ENCODE data around the gene TTPAL. TPM values are rescaled to one million over a fixed set of nuclear protein-coding genes. Genes with fewer than 3 reads are reported as not detected.

The TTPAL gene
- total and polyA plus RNA-seq, 9 of the 15 experiments (the other 6 are each of a cell fraction or from before 2014, with no cell fraction given): 1.1 to 7.0 (median 2.6) TPM

GRCh38 chr20:44540834-44541233 is 65.2 kb downstream of the TTPAL start:
- Histone ChIP-seq H3K9ac (ENCODE audit: insufficient read depth in 1 of 2, low read depth in 2 of 2, low read length in 2 of 2) (no peak overlapping the region), H3K4me2 (ENCODE audit: insufficient read depth, low read length) (no peak overlapping the region), H3K36me3 (ENCODE audit: control insufficient read depth, insufficient read depth, low read length) (no peaks in the 10 kb centered on the region), H3K9me1 (ENCODE audit: control insufficient read depth, insufficient read depth, low read length) (no peaks in the 10 kb centered on the region), H3K27me3 (ENCODE audit: control insufficient read depth in 2 of 2, insufficient read depth in 2 of 2, low read length in 2 of 2) (no peaks in the 10 kb centered on the region), H3K27ac (ENCODE audit: extremely low read depth, low read depth, low read length) (no peak overlapping the region), H2AFZ (ENCODE audit: low read depth, low read length) (0 out of 2 replicates have a peak overlapping the region, but pooled peaks have one; percentile 42), H3K4me1 (replicated peaks in 1 of 2; ENCODE audit: control insufficient read depth in 2 of 2, insufficient read depth in 2 of 2, low read length in 2 of 2) (peaks cover 3 to 14% of the 10 kb centered on the region in 2 experiments; a peak in 3 of 5 replicates), H4K20me1 (replicated peaks; ENCODE audit: control insufficient read depth, insufficient read depth, low read length) (no peaks in the 10 kb centered on the region), H3K9me3 (replicated peaks; ENCODE audit: control insufficient read depth, insufficient read depth, low read depth, low read length) (no peaks in the 10 kb centered on the region), H3K4me3 (no peak overlapping the region), H3K79me2 (ENCODE audit: control insufficient read depth, insufficient read depth, low read length) (no peaks in the 10 kb centered on the region)
- 62% methylated on average over 6 of the region's 6 CpGs for WGBS (ENCODE audit: insufficient coverage, low coverage, missing lambda C conversion rate)
- no peak for ATAC-seq
- FAIRE-seq: no peak
- DNase-seq (ENCODE audit: extremely low read depth in 1 of 4, low spot score in 3 of 4): no peak
- intact Hi-C loops (cut with micrococcal nuclease): no loop called here
- TF ChIP-seq ZBTB17 (CRISPR knock-in tag; IDR thresholded peaks at IDR 0.05) (no peak), EGR1 (conservative IDR thresholded peaks at IDR 0.05) (peak; percentile 85), MITF (IDR thresholded peaks at IDR 0.05) (no peak), C11orf30 (IDR thresholded peaks at IDR 0.05; ENCODE audit: low read depth) (peak; percentile 22; the same call in 1 of the 2 replicates)
- ChIA-PET CTCF (ENCODE audit: low intra/inter-chr PET ratio) (no interaction called here), POLR2A (no interaction called here)
- no TSS peak for BruUV-seq (replicated peaks)
- in situ Hi-C loops (cut with MboI): no loop called here

- H3K27me3 ChIP-seq (ENCODE audit: control insufficient read depth in 2 of 2, insufficient read depth in 2 of 2, low read length in 2 of 2): no peaks in the 10 kb centered on the region
- H3K4me2 ChIP-seq (ENCODE audit: insufficient read depth, low read length): no peak overlapping the region
- H3K36me3 ChIP-seq (ENCODE audit: control insufficient read depth, insufficient read depth, low read length): no peaks in the 10 kb centered on the region
- CTCF ChIA-PET (ENCODE audit: low intra/inter-chr PET ratio): no interaction called here
- POLR2A ChIA-PET: interaction anchor here (1.1 kb wide), 1 partner anchor 12 kb away, joined by 3 read pairs; no protein-coding TSS in a partner anchor
- BruUV-seq (replicated peaks): no TSS peak
- no peaks in the 10 kb centered on the region for H4K20me1 ChIP-seq (replicated peaks; ENCODE audit: control insufficient read depth, insufficient read depth, low read length)
- peak overlapping the region; percentile 47; the same call in 1 of the 2 replicates for H2AFZ ChIP-seq (ENCODE audit: low read depth, low read length)
- WGBS (ENCODE audit: insufficient coverage, low coverage, missing lambda C conversion rate): 45% methylated on average over 4 of the region's 4 CpGs
- FAIRE-seq (no peak), DNase-seq (ENCODE audit: extremely low read depth in 1 of 4, low spot score in 3 of 4) (no peak), ATAC-seq (no peak)
- no peaks in the 10 kb centered on the region for H3K79me2 ChIP-seq (ENCODE audit: control insufficient read depth, insufficient read depth, low read length)
- in situ Hi-C loops (cut with MboI) (no loop called here), intact Hi-C loops (cut with micrococcal nuclease) (no loop called here)
- H3K9ac ChIP-seq (ENCODE audit: insufficient read depth in 1 of 2, low read depth in 2 of 2, low read length in 2 of 2): no peak overlapping the region
- no peak overlapping the region for H3K27ac ChIP-seq (ENCODE audit: extremely low read depth, low read depth, low read length)
- no peaks in the 10 kb centered on the region for H3K9me1 ChIP-seq (ENCODE audit: control insufficient read depth, insufficient read depth, low read length)
- no peak overlapping the region for H3K4me3 ChIP-seq
- TF ChIP-seq ADNP (tag; IDR thresholded peaks at IDR 0.05) (peak; percentile 25; the same call in 1 of the 2 replicates), SOX6 (IDR thresholded peaks at IDR 0.05) (0 out of 2 replicates have a peak, but pooled peaks have one; percentile 34), EGR1 (conservative IDR thresholded peaks at IDR 0.05) (no peak)
- peaks cover 3 to 14% of the 10 kb centered on the region in 2 experiments; a peak in 3 of 5 replicates for H3K4me1 ChIP-seq (replicated peaks in 1 of 2; ENCODE audit: control insufficient read depth in 2 of 2, insufficient read depth in 2 of 2, low read length in 2 of 2)
- no peaks in the 10 kb centered on the region for H3K9me3 ChIP-seq (replicated peaks; ENCODE audit: control insufficient read depth, insufficient read depth, low read depth, low read length)
Measured at GRCh38 chr20:44541992-44542391, 66.3 kb downstream of the TTPAL start.

Data from K562 (cell line).